Limb (tissue), 2 donors: ENCODE results near the gene ELOVL2.

Experiments used
- DNase-seq, 2 donors: peaks; one replicate each; pipeline ENCODE4 v3.0.0-alpha.2; 2016; ENCODE audit errors: extremely low spot score in 2 of 2

Gene ELOVL2

GRCh38 chr6:11058406-11058805 is 14.3 kb upstream of the ELOVL2 start:
- DNase-seq = no peak

GRCh38 chr6:11056871-11057270 is 12.8 kb upstream of the ELOVL2 start:
- no peak for DNase-seq

GRCh38 chr6:11055127-11055627 is 11.1 kb upstream of the ELOVL2 start:
- no peak for DNase-seq

- no peak for DNase-seq
These were observed 10.6 kb upstream of the ELOVL2 start for GRCh38 chr6:11054722-11055121.

DNA sequence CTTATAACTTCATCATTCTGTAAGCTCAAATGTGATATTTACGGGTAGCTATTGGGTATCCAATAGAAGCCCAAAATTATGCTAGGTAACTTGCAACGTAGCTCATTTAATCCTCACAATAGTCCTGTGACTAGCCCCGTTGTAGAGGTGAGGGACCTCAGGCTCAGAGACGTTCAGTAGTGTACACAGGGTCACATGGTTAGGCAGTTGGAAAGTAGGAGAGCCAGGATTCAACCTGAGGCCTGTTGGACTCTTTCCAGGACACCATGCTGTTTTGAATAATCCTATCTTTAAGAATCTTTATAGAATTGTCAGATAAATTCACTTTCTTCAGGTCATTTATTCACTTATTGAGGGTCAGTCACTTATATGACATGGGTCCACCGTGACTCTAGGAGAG is 9.2 kb upstream of the ELOVL2 start:
- no peak for DNase-seq

GRCh38 chr6:11050731-11051130 is 6.6 kb upstream of the ELOVL2 start:
- no peak for DNase-seq

- DNase-seq = no peak
These were observed 635 bp upstream of the ELOVL2 start for GRCh38 chr6:11044712-11045167.

GRCh38 chr6:11043378-11043960 is 636 bp downstream of the ELOVL2 start:
- DNase-seq = peak; percentile 15 to 69

DNA sequence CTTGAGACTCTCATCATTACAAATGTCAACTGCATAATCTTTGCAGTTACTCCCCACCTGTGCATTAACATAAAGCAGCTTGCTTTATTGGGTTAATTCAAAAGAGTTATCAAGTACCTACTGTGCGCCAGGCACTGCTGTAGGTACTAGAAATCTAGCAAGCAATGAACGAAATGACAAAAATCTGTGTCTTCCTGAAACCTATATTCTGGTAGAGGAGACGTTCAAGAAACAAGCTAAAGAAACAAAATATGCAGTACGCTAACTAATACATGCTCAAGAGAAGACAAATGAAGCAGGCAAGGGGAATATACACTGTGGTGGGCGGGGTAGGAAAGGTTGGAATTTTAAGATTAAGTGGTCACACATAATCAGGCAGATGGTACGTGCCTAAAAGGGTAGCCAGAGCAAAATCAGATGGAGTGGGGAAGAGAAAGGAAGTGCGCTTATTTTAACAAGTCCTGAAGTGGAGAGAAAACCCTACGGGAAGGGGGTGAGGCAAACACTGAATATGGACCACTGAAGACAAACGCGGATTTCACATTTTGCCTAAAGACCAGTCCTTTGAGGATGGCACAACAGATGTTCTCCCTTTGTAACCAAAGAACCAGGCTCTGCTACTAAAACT is 1.2 kb downstream of the ELOVL2 start:
- no peak for DNase-seq

DNA sequence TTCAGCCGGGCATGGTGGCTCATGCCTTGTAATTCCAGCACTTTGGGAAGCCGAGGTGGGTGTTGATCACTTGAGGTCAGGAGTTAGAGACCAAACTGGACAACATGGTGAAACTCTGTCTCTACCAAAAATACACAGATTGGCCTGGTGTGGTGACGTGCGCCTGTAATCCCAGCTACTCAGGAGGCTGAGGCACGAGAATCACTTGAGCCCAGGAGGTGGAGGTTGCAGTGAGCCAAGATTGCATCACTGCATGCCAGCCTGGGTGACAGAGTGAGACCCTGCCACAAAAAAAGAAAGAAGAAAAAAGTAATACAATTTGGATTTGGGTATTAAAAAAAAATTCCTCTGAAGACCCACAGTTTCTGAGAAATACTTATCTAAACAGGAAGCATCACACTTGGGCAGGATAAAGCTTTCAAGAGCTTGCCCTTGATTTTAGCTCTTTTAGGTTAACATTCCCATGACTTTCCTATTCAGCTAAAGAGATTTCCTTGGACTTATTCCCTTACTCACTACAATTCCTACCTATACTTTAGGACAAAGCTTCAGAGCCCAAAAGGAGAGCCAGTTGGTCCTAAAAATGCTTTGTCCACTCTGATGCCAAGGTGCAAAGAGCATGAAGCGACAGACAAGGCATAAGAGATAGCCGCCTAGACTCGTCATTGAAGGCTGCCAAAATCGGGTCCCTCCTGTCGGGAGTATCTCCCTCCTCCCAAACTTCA is 1.9 kb downstream of the ELOVL2 start:
- DNase-seq = no peak

- no peak for DNase-seq
These were observed 4.0 kb downstream of the ELOVL2 start for GRCh38 chr6:11040134-11040533.

DNA sequence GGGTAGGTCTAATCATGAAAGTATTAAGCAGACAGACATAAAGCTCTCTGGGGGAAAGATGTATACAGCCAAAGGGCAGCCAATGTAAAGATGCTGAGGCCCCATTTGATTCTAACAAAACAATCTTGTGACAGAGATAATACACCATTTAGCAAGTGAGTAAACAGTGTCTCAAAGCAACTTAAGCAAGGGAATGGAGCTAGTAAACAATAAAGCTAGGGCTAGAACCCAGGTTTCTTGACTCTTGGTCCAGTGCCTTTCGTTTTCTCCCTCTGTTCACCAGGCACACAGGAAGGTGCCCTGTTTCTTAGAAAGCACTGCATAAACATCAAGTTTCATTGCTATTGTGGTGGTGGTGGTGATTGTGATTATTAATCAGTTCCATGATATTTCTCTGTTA is 5.1 kb downstream of the ELOVL2 start:
- no peak for DNase-seq

DNA sequence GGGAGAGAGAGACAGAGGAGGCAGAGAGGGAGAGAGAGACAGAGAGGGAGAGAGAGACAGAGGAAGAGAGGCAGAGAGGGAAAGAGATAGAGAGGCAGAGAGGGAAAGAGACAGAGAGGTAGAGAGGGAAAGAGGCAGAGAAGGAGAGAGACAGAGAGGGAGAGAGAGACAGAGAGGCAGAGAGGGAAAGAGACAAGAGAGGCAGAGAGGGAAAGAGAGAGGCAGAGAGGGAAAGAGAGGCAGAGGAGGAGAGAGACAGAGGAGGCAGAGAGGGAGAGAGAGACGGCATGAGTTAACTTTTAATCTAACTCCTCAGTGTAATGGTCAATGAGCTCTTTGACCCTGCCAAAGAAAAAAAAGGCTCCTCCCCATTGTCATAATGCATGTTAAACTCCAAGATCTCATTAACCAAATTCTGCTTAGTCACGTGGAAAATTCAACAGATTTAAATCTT is 7.1 kb downstream of the ELOVL2 start:
- DNase-seq = no peak

DNA sequence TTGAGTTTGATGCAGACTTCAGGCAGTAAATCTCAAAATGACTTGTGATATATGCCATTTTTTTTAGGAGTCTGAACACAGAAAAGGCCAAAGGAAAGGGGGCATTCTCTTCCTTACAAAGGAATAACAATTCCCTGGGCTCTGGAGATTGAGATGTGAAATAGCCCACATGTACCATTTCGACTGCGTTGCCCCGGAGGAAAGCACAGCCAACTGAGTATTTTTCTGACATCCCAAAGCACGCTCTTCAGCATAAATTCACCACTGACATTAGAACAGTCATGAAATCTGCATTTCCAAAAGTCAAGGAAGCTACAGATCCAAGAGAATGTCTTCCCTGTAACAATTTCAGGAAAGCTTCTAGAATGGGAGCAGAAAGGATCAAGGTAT is 7.8 kb downstream of the ELOVL2 start:
- no peak for DNase-seq

- DNase-seq = no peak
These were observed 8.3 kb downstream of the ELOVL2 start for GRCh38 chr6:11035616-11036350.

- no peak for DNase-seq
These were observed 10.3 kb downstream of the ELOVL2 start for GRCh38 chr6:11033825-11034224.

GRCh38 chr6:11030904-11031303 is 13.2 kb downstream of the ELOVL2 start:
- no peak for DNase-seq

DNA sequence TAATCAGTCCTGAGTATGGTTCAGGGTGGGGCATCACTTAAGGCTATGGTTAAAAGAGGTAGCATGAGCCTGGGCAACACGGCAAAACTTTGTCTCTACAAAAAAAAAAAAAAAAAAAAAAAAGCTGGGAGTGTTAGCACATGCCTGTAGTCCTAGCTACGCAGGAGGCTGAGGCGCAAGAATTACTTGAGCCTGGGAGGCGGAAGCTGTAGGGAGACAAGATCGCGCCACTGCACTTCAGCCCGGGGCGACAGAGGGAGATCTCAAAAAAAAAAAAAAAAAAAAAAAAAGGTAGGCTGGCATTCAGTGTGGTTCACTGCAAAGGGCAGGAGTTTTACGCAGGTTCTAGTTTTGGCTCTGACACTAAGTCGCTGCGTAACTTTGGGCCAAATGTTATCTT is 15.1 kb downstream of the ELOVL2 start:
- DNase-seq = no peak

DNA sequence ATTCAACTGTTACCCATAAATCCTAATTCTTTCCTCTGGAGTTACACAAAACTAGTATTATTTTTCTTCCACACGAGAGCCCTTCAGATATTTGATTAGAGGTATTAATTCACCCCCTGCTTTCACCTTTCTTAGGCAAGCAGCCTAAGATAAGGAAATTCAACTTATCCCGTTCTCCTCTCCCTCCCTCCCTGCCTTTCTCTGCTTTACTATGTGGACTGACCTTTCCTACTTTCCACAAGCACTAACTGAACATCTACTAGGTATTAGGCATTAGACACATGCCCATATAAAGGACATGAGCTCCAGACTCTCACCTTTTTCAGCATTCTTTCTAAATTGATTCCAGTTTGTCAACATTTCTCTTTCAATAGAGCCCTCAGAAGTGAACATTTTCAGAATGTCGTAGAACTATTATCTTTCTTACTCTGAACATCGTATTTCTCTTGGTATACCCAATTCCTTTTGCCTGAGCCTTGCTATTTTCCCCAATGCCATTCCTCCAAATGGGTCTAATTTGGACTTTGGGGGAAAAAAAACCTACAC is 16.5 kb downstream of the ELOVL2 start:
- no peak for DNase-seq

DNA sequence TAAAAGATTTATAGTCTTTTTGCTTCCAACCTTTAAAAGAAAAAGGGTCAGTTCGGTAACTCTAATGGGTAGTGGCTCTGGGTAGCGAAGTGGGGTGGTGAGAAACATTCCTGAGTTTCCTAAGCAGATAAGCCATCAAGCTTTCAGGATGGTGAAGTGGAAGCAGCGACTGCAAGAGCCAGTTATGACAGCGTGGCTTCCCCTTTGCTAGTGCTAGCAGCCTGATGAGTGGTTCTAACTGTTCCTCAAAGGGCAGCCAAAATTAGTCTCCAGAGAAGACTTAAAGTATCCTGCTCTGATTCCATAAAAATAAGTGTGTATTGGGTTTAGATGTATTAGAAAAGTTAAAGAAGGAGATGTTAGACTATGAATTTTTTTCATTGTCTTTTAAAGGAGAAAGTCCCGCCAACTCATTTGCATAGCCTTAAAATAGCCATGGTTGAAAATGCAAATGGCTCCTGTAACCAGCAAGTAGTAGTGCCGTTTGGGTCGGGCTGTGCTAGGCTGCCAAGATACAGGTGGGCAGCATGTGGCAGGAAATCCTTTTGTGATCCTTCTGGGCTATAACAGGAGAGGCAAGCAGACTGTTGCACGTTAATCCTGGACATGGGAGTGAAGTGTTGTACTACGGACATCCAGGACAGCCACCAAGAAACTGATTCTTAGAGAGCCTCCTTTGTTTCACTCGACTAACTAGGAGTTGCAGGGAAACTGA is 18.0 kb downstream of the ELOVL2 start:
- no peak for DNase-seq

GRCh38 chr6:11025130-11025529 is 19.0 kb downstream of the ELOVL2 start:
- no peak for DNase-seq
